Lung (tissue), 12 donors: ENCODE data around the gene LSP1. TPM values are rescaled to one million over a fixed set of nuclear protein-coding genes. Genes with fewer than 3 reads are reported as not detected.

Experiments used
- ATAC-seq: fragments of 200-7000 bp; cut with Tn5 transposase; one replicate; pipeline ENCODE4 v1.9.1; 2020; ENCODE audit warnings: moderate number of reproducible peaks; ENCODE audit not compliant: insufficient read depth, low FRiP score
- DNase-seq, 3 donors: peaks; one replicate each; pipeline ENCODE4 v3.0.0-alpha.2; 2013 to 2017
- H3K27ac ChIP-seq, 2 donors: one replicate each; pipeline ENCODE4 v1.5.1; 2013; ENCODE audit warnings: mild to moderate bottlenecking in 2 of 2, moderate library complexity in 2 of 2, control low read depth in 1 of 2, inconsistent platforms in 1 of 2, low read depth in 1 of 2, low read length in 1 of 2
- H3K27me3 ChIP-seq, 3 donors: one replicate each; pipeline ENCODE4 v1.5.1; 2013; ENCODE audit warnings: low read length in 2 of 3; ENCODE audit not compliant: control insufficient read depth in 3 of 3, insufficient read depth in 3 of 3
- H3K36me3 ChIP-seq, 4 donors: one replicate each; pipeline ENCODE4 v1.5.1; 2013; ENCODE audit warnings: low read length in 4 of 4, mild to moderate bottlenecking in 1 of 4, moderate library complexity in 1 of 4; ENCODE audit not compliant: control insufficient read depth in 4 of 4, insufficient read depth in 4 of 4
- H3K4me1 ChIP-seq, 5 donors: one replicate each; pipeline ENCODE4 v1.5.1; 2013; ENCODE audit warnings: low read length in 5 of 5, mild to moderate bottlenecking in 2 of 5, moderate library complexity in 1 of 5; ENCODE audit not compliant: control insufficient read depth in 5 of 5, insufficient read depth in 5 of 5
- H3K4me3 ChIP-seq: one replicate; pipeline ENCODE4 v1.5.1; 2013; ENCODE audit warnings: mild to moderate bottlenecking, control low read depth, moderate library complexity
- H3K9ac ChIP-seq, 2 donors: one replicate each; pipeline ENCODE4 v1.5.1; 2013; ENCODE audit warnings: low read length in 2 of 2, control low read depth in 1 of 2; ENCODE audit not compliant: insufficient read depth in 1 of 2
- H3K9me3 ChIP-seq, 4 donors: one replicate each; pipeline ENCODE4 v1.5.1; 2013; ENCODE audit warnings: low read length in 3 of 4, mild to moderate bottlenecking in 1 of 4, moderate library complexity in 1 of 4; ENCODE audit not compliant: control insufficient read depth in 4 of 4, insufficient read depth in 3 of 4
- WGBS, 2 donors: extraction: QIAGEN DNeasy Blood & Tissue Kit; methylation state at CpG; one replicate each; pipeline ENCODE4 v1.1.7; 2013; 5-methylcytosine and 5-hydroxymethylcytosine counted together
- polyA plus RNA-seq, 2 donors: library from polyadenylated mRNA; stranded (reverse); fragments of 200-250 nt; gene quantifications; one replicate each; pipeline ENCODE4 v1.2.1, GENCODE V29; 2013
- total RNA-seq, 2 donors: library from RNA; depleted of rRNA in 1 of 2; stranded (reverse); fragments of >200 nt in 1 of 2; gene quantifications; one replicate each; pipeline ENCODE4 v1.2.1, GENCODE V29; 2014 to 2021
- TF ChIP-seq, protein P1 (sequence below): IDR thresholded peaks from 2 replicates; pipeline ENCODE4 v1.5.1; 2012; ENCODE audit warnings: mild to moderate bottlenecking; ENCODE audit errors: control extremely low read depth, extremely low read depth
- donor health status: control.
- donor health status: control.
- donor health status: Bipolar disorder and iron deficiency.
- donor health status: healthy.
- donor health status: DM: yes; HTN: yes; CAD: no.

The LSP1 gene
- total and polyA plus RNA-seq, 4 donors = 44.9 to 121 (median 83.9) TPM

DNA sequence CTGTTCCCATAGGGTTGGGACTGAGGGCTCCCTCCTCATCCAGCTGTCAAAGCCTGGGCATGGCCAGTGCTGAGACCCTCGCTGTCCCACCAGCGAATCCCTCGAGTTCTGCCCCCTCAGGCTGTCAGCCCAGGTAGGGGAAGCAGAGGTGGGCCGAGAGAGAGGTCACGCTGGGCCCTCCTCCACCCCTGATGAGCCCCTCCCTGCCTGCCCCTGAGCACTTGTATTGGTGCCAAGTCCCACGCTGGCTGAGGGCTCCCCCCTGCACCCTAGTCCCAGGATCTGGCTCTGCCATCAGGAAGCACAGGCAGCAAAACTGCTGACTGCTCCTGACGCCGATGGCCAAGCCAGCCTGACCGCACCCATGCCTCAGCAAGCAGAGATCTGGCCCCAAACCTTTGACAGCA is 35.5 kb downstream of the LSP1 start:
- Histone ChIP-seq H3K27ac (no peak overlapping the region), H3K36me3 (no peaks in the 10 kb centered on the region), H3K4me3 (no peak overlapping the region), H3K4me1 (no peaks in the 10 kb centered on the region), H3K27me3 (no peaks in the 10 kb centered on the region), H3K9me3 (no peaks in the 10 kb centered on the region), H3K9ac (no peak overlapping the region)
- ATAC-seq = no peak
- DNase-seq = no peak
- TF ChIP-seq, protein P1, sequence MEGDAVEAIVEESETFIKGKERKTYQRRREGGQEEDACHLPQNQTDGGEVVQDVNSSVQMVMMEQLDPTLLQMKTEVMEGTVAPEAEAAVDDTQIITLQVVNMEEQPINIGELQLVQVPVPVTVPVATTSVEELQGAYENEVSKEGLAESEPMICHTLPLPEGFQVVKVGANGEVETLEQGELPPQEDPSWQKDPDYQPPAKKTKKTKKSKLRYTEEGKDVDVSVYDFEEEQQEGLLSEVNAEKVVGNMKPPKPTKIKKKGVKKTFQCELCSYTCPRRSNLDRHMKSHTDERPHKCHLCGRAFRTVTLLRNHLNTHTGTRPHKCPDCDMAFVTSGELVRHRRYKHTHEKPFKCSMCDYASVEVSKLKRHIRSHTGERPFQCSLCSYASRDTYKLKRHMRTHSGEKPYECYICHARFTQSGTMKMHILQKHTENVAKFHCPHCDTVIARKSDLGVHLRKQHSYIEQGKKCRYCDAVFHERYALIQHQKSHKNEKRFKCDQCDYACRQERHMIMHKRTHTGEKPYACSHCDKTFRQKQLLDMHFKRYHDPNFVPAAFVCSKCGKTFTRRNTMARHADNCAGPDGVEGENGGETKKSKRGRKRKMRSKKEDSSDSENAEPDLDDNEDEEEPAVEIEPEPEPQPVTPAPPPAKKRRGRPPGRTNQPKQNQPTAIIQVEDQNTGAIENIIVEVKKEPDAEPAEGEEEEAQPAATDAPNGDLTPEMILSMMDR = no peak
- 38 to 55% methylated on average over 9 of the region's 9 CpGs for WGBS, 2 donors

- H3K27ac ChIP-seq = no peak overlapping the region
- H3K9me3 ChIP-seq = no peaks in the 10 kb centered on the region
- H3K27me3 ChIP-seq = no peaks in the 10 kb centered on the region
- H3K4me3 ChIP-seq = no peak overlapping the region
- no peak overlapping the region for H3K9ac ChIP-seq
- 53 to 75% methylated on average over 6 of the region's 6 CpGs for WGBS, 2 donors
- no peaks in the 10 kb centered on the region for H3K4me1 ChIP-seq
- H3K36me3 ChIP-seq = no peaks in the 10 kb centered on the region
- ATAC-seq (no peak), DNase-seq (no peak)
- TF ChIP-seq, protein P1 = no peak
These were observed 35.9 kb downstream of the LSP1 start for GRCh38 chr11:1888811-1889210.

DNA sequence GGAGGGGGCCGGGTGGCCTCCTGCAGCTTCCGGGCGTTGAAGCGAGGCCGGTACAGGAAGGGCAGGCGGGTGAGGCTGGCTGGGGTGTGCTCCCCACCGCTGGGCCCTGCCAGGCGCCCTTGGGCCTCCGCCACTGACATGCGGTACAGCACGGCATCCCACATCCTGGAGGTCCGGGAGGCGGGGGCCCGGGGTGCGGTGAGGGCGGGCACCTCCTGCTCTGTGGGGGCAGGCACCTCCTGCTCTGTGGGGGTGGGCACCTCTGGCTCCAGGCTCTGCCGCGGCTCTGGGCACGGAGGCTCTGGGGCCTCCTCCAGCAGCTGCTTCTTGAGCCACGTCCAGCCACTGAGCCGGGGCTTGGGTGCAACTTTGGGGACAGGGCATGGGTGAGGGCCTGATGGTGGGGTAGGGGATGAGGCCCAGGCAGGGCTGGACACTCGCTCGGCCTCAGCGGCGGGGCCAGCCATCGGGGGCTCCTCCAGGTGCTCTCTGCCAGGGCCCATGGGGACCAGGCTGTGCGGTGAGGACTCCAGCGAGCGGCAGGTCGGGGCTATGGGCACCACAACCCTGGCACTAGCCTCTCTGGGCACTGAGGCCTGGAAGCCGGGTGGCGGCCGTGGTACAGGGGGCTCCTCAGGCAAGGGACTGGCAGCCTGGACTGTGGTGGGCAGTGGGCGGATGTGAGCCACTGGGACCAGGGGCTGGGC is 36.5 kb downstream of the LSP1 start:
- WGBS, 2 donors = 44 to 64% methylated on average over 25 to 34 of the region's 34 CpGs
- no peak for DNase-seq
- H3K27ac ChIP-seq = no peak overlapping the region
- H3K27me3 ChIP-seq = no peaks in the 10 kb centered on the region
- no peaks in the 10 kb centered on the region for H3K4me1 ChIP-seq
- H3K9me3 ChIP-seq = no peaks in the 10 kb centered on the region
- no peak overlapping the region for H3K4me3 ChIP-seq
- TF ChIP-seq, protein P1 = no peak
- H3K9ac ChIP-seq = no peak overlapping the region
- peak; percentile 42 for ATAC-seq
- no peaks in the 10 kb centered on the region for H3K36me3 ChIP-seq
